ENCODE results near the gene FKBP2. TPM values are rescaled to one million over a fixed set of nuclear protein-coding genes. Genes with fewer than 3 reads are reported as not detected.
"Not testable (repeated sequence)": the region's sequence is repeated elsewhere in the genome, so short reads cannot be mapped to it uniquely, and the experiment has no call there.

FKBP2 gene
- total RNA-seq, 1 donor from 2014 or later, result 120 TPM

DNA sequence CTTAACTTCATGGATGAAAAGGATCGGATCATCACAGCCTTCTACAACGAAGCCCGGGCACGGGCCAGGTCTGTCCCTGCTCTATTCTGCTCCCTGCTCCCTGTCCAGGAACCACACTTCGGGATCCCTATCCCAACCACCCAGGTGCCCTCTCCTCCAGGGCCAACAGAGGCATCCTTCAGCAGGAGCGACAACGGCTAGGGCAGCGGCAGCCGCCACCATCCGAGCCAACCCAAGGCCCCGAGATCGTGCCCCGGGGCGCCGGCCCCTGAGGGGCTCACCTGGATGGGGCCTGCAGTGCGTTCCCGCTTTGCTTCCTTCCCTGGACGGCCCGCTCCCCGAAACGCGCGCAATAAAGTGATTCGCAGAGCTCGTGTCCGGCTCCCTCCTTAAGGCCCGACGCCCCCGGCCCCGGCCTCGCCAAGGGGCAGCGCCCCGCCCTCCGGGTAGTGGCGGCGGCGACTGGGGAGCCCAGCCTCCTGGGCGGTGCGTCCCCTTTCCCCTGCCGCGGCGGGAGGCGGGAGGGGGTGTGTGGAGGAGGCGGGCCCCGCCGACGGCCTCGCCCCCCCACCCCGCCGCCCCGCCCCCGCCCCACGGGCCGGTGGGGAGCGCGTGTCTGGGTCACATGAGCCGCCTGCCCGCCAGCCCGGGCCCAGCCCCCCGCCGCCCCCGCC lies 6.8 kb upstream of the FKBP2 start, which contains the start of gene VEGFB:
Gene VEGFB, plus strand, starts transcription at position 672 of the 674 bp plus-strand sequence. CDS start 250 bp downstream, outside the sequence.
- peak; percentile 70 for DNase-seq (ENCODE audit: low spot score)

- DNase-seq (ENCODE audit: low spot score), result no peak
Observed at GRCh38 chr11:64234647-64235379, 6.1 kb upstream of the FKBP2 start.

- DNase-seq (ENCODE audit: low spot score), result no peak
Observed at GRCh38 chr11:64235437-64236161, 5.3 kb upstream of the FKBP2 start.

- DNase-seq (ENCODE audit: low spot score), result peak; percentile 90
Observed at GRCh38 chr11:64237484-64237951, 3.4 kb upstream of the FKBP2 start.

DNA sequence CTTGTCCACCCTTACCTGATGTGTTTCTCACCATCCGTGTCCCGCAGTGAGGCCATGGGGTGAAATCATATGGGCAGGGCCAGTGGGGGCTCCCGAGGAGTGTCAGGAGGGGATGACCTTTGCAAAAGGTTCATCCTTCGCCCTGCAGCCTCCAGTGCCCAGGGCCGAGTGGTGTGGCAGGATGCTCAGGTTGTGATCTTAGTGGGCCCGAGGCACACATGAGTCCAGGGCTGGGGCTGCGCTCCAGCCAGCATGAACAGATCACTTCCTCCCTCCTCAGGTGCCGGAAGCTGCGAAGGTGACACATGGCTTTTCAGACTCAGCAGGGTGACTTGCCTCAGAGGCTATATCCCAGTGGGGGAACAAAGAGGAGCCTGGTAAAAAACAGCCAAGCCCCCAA lies 2.8 kb upstream of the FKBP2 start:
- DNase-seq (ENCODE audit: low spot score), result no peak

DNA sequence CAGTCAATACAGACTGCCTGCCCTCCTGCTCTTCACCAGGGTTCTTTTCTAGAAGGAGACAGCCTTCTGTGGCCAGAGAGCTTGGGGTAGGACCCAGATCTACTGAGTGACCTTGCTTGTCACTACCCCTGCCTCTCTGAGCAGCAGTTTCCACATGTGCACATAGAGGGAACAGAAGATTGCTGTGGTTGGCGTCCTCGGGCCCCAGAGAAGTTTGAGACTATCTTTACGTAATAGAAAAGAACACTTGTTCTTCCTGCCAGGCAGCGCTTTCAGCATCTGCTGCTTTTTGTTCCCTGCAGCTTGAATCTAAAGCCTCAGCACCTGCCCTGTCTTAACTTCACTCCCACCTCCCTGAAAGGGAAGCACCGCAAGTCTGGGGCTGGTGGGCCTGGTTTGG lies 1.9 kb upstream of the FKBP2 start:
- no peak for DNase-seq (ENCODE audit: low spot score)

DNA sequence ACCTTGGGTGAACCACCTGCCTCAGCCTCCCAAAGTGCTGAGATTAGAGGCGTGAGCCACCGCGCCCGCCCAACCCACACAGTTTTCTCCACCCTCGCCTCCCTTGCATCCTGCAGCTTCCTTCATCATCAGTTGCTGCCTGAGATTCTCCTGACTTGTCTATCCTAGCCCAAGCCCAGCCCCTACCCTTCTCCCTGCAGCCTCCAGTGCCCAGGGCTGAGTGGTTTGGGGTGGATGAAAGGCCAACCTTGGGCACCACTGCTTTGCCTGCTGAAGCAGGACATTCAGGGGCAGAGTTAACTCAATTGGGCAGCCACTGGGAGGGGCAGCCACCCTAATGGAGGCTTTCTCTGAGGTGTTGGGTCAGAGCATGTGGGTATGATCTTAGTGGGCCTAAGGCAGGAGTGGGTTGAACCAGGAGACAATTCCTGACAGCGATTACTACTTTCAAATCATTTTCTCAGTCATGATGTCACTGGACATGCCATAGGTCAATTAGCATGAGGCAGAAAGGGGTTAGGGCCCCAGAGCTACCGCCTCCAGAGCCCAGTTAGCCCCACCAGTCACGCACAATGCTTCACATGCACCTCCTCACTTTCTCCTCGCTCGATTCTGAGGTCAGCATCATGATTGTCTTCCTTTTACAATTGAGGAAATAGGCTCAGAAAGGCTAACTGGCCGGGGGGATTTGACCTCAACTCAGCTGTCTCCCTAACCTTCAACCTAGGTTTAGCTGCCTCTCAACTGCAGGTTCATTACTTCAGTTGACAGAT lies 1.0 kb upstream of the FKBP2 start:
- DNase-seq (ENCODE audit: low spot score), result peak; percentile 52

GRCh38 chr11:64241241-64241490 lies 271 bp downstream of the FKBP2 start:
- peak; percentile 100 for DNase-seq (ENCODE audit: low spot score)

GRCh38 chr11:64241491-64242374 lies 838 bp downstream of the FKBP2 start:
- DNase-seq (ENCODE audit: low spot score), result peak; percentile 42

DNA sequence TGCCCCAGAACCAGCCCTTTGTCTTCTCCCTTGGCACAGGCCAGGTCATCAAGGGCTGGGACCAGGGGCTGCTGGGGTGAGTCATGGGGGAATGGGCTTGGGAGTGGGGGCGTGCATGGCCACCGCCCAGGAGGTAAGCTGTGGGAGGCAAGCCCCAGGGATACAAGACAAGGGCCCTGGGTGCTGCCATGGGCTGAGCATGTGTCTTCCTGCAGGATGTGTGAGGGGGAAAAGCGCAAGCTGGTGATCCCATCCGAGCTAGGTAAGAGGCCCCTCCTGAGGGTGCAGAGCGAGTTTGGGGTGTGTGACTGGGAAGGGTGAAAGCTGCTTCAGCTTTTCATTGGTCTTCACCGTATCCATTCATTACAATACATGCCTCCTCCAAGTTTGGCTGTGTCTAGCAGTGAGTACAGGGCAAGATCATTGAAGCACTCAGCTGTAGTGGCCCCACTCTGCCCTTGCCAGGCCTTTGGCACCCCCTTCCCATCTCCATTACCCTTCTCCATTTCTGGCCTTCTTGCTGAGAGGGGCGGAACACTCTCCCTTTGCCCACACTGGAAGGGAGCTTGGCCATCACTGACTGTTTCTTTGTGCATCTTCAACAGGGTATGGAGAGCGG lies 2.5 kb downstream of the FKBP2 start:
- DNase-seq (ENCODE audit: low spot score), result no peak

- DNase-seq (ENCODE audit: low spot score), result no peak
Observed at GRCh38 chr11:64244107-64244506, 3.2 kb downstream of the FKBP2 start.

DNA sequence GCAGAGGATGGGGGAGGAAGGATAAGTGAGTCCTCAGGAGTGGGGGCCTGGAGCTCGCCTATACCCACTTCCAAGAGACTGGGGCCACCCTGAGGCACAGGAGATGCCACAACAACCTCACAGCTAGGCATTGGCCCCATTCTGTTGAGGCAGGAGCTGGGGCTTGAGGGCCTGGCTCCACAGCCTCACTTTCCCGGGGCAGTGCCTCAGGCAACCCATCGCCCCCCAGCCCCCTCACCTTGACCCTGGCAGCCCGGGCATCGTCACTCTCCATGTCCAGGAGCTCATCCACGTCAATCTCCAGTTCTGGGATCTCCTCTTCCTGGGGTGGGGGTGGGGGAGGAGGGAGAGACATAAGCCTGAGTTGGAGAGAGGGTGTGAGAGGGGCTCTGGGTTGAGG lies 4.1 kb downstream of the FKBP2 start:
- no peak for DNase-seq (ENCODE audit: low spot score)

DNA sequence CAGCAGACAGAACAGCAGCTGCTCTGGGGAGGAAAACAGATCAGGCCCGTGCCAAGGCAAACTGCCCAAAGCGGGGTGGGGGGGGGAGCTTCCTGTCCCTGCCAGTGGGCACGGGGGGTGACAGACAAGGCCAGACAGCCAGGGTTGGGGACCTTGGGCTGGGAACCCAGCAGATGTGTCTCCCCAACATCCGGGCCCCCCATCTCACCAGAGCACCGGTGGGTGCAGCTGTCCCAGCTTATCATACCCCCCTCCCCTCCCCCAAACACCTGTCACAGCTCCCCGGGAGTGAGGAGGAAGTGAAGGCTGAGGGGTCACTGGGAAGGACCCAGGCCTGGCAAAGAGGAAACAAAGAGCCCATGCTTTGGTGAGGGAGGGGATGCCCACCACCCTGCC lies 4.5 kb downstream of the FKBP2 start:
- DNase-seq (ENCODE audit: low spot score), result no peak

DNA sequence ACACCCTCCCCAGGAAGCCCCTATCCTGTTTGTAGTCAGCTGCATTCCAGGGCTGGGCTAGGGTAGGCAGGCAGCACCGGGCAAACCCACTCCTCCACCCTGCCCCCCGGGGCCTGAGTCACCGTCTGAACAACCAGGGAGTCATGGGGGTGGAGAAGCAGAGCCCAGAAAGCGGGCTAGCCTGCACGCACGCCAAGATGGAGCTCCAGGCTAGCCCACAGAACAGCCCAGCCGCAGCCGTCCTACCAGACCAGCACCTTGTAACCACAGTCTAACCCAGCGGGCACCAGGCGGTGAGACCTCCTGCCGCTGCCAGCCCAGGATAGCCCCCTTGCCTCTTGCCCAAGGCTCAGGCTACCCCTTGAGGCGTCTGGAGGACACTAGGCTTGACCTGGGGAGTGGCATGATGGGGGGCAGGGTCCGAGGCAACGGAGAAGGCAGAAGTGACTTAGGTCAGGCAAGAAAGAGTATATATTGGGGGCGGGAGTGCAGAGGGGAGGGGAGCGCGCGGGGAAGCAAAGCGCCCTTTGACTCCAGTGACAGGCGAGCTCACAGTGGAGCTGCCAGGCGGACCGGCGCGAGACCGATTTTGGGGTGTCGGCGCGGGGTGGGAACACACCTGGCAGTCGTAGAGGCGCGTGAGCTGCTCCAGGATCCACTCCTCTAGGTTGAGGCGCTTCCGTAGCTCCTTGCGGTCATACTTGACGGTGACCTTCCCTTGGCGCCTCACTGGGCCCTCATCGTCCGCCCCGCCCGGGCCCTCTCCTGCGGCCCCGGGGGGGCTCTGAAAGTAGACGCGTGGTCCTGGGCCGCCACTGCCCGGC lies 5.1 kb downstream of the FKBP2 start:
- peak; percentile 60 for DNase-seq (ENCODE audit: low spot score)

- DNase-seq (ENCODE audit: low spot score), result not testable (repeated sequence)
Observed at GRCh38 chr11:64246621-64246870, 5.7 kb downstream of the FKBP2 start.

GRCh38 chr11:64246871-64247728 lies 6.2 kb downstream of the FKBP2 start, which contains the start of gene PPP1R14B:
PPP1R14B (minus strand) TSS chr11:64246943; CDS start chr11:64246673, 270 bp downstream.
- peak; percentile 82 for DNase-seq (ENCODE audit: low spot score)

DNA sequence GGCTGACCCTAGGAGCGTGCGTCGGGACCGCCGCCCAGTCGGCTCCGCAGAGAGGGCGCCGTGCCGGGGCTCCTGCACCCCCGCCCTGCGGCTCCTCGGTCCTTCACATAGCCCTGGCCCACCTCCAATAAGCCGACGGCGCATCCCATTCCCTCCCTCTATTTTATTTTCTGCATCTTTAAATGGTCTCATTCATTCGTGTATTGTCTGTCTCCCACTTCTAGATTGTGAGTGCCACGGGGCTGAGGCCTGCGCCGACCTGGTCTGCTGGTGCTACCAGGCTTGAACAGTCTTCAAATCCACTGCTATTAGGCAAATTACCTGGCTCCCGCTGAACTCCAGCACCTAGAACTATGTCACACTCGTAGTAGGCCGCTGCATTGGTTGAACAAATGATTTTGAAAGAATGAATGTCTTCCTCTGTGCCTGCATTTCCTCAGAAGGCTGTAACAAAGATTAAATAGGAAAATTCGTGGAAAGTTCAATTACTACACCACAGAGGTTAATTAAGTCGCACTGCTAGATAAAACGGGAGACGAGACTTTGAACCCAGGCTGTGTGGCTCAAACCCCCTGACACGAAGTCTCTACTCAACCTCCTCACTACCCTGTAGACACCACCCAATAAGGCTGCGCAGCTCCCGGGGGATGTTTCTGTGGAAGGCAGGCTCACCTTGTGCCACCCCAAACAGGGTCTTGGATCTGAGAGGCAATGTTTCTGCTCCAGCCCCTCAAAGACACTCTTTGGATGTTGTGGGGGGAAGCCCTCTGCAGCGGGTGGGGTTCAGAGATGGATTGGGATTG lies 7.0 kb downstream of the FKBP2 start:
- no peak for DNase-seq (ENCODE audit: low spot score)

GRCh38 chr11:64248578-64248977 lies 7.7 kb downstream of the FKBP2 start:
- no peak for DNase-seq (ENCODE audit: low spot score)
